TTC549 (cell line): Measurements from ENCODE around the gene DNAAF3.
A peak's percentile ranks its signal among the peaks of the same experiment; 100 is the strongest.
"Not testable (repeated sequence)": the region's sequence is repeated elsewhere in the genome, so short reads cannot be mapped to it uniquely, and the experiment has no call there.

Experiments
- FAIRE-seq: peaks from 2 replicates; lab custom pipeline; 2012; peaks lifted over from hg19 to GRCh38; lab: Jason Lieb, UNC

Gene DNAAF3

GRCh38 chr19:55166530-55167268 is at the start of gene DNAAF3:
Gene DNAAF3, minus strand, starts transcription at chr19:55166613. Its CDS starts 200 bp downstream, at chr19:55166413.
- FAIRE-seq: peak; percentile 96

DNA sequence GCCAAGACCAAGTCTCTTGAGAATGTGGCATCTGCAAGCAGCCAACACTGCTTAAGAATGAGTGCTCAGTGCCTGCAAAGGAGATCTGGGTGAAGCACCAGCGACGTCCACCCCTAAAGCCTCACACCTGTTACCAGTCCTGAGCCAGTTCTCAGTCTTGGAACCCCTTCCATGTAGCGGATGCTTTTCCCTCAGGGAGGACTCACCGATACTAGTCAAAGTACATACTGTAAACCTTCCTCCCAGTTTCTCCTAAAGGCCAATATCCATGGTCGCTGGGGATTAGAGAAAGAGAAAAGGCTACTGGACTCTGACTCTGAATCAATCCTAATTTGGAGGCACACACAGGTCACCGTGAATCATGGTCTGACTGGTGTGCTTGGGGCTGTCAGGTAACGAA is 47.1 kb upstream of the DNAAF3 start:
- FAIRE-seq: no peak

DNA sequence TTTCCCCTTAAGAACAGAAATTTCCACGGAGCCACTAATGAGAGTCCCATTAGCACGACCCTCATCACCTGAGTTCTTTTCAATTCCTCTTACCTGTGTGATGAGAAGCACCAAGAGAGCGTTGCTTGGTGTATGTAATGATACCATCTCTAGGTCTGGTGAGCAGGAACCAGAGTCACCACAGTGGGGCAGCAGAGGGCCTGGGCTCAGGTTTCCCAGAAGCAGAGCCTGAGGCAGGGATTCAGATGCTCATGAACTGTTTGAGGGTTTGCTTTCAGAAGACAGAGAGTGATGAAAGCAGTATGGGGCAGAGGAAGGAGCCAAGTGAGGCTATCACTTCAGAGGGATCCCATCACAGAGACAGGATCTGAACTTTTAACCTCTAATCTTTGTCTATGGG is 46.0 kb upstream of the DNAAF3 start:
- FAIRE-seq: no peak

GRCh38 chr19:55209693-55210472 is 43.5 kb upstream of the DNAAF3 start:
- no peak for FAIRE-seq

GRCh38 chr19:55208880-55209692 is 42.7 kb upstream of the DNAAF3 start, which contains the start of gene PTPRH:
Gene PTPRH, minus strand, starts transcription at chr19:55209501. Its CDS starts 68 bp downstream, at chr19:55209433.
- no peak for FAIRE-seq

- FAIRE-seq: no peak
Measured at GRCh38 chr19:55206664-55207500, 40.5 kb upstream of the DNAAF3 start.

GRCh38 chr19:55202199-55202598 is 35.8 kb upstream of the DNAAF3 start:
- FAIRE-seq: not testable (repeated sequence)

DNA sequence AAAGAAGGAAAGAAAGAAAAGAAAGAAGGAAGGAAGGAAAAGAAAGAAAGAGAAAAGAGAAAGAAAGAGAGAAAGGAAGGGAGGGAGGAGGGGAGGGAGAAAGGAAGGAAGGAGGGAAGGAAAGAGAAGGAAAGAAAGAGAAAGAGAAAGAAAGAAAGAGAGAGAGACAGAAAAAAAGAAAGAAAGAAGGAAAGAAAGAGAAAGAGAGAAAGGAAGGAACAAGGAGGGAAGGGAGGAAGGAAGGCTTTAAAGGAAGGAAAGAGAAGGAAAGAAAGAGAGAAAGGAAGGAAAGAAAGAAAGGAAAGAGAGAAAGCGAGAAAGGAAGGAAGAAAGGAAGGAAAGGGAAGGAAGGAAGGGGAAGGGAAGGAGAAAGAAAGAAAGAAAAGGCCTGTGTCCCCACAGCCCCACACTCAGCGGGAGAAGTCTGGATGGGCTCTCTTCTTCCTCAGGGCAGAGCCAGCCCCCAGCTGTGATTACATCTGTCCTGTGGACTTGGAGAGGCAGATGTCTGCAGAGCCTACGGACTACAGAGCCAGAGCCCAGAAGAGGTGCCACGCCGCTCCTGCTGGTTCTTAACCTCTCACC is 33.3 kb upstream of the DNAAF3 start:
- no peak for FAIRE-seq

GRCh38 chr19:55198651-55199050 is 32.2 kb upstream of the DNAAF3 start:
- FAIRE-seq: no peak

GRCh38 chr19:55197528-55197927 is 31.1 kb upstream of the DNAAF3 start:
- no peak for FAIRE-seq

DNA sequence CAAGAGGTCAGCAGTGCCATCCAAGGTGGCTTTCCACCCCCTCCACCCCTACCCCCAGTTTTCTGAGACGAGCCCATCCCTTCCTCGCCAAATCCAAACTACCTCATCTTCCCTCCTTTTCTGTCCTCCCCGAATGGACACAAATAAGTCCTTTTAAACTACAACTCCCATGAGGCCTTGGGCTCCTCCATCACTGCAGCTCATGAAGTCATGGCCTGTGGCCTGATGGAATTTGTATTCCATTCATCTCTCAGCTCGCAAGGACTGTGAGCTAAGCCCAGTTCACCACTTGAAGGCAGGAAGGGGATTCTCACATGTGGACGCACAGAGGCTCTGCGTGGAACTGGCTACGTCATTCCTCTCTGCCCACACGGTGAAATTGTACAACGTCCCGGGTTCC is 30.4 kb upstream of the DNAAF3 start:
- no peak for FAIRE-seq

DNA sequence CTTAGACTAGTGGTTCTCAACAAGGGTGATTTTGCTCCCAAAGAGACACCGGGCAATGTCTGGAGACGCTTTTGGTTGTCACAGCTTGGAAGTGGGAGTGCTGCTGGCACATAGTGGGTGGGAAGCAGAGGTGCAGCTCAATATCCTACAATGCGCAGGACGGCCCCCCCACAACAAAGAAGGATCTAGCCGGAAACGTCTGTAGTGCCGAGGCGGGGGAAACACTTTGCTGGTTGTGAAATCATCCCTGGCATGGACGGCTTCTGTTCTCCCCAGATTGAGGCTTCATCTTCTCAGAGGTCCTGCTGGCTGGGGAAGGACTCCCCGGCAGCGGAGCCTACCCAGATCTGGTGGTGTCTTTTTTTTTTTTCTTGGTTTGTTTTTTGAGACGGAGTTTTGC is 27.1 kb upstream of the DNAAF3 start:
- no peak for FAIRE-seq

DNA sequence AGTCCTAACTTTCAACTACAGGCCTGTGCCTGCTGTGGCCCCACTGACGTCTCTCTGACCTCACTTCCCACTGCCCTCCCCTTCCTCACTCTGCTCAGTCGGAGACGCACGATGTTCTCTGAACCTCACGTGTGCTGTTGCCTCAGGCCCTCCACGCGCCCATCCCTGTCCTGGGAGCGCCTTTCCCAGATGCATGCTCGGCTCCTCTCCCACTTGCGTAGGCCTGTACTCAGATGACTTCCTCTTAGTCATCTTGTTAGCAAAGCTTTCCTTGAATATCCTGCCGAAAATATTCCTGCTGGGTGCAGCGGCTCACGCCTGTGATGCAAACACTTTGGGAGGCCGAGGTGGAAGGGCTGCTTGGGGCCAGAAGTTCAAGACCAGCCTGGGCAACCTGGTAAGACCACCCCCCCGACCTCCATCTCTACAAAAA is 23.0 kb upstream of the DNAAF3 start:
- FAIRE-seq: no peak

DNA sequence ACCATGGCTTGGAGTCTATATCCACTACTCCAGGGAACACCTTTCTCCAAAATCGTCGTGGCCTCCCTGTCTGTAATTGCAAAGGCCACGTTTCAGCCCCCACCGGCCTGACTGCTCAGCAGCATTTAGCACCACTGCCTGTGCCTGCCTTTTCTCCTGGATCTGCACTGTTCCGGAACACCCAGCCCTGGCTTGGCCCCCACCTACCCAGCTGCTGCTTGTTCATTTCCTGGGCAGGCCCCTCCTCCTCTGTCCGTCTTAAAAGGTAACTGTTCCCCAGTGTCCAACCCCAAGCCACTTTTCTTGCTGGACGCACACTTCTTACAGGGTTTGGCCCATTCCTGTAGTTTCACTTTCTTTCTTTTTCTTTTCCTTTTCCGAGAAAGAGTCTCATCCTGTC is 22.2 kb upstream of the DNAAF3 start:
- no peak for FAIRE-seq

DNA sequence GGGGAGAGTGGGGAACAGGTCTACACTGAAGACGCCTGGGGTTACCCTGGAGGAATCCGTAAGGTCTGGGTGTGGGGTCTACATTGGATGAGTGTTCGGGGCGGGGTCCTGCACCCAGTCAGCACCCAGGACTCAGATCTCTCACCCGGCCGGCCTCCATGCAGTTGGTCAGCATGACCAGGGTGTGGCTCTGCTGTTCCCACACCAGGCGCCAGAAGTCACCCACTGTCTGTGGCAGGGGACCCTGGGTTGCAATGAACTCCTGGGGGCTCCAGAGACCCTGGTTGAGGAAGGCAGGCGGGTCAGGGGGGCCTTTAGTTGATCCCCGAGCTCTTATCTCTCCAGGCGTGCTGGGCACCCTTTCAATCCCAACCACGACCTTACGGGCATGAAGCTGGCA is 19.7 kb upstream of the DNAAF3 start:
- FAIRE-seq: no peak

GRCh38 chr19:55181740-55182139 is 15.3 kb upstream of the DNAAF3 start:
- FAIRE-seq: no peak

DNA sequence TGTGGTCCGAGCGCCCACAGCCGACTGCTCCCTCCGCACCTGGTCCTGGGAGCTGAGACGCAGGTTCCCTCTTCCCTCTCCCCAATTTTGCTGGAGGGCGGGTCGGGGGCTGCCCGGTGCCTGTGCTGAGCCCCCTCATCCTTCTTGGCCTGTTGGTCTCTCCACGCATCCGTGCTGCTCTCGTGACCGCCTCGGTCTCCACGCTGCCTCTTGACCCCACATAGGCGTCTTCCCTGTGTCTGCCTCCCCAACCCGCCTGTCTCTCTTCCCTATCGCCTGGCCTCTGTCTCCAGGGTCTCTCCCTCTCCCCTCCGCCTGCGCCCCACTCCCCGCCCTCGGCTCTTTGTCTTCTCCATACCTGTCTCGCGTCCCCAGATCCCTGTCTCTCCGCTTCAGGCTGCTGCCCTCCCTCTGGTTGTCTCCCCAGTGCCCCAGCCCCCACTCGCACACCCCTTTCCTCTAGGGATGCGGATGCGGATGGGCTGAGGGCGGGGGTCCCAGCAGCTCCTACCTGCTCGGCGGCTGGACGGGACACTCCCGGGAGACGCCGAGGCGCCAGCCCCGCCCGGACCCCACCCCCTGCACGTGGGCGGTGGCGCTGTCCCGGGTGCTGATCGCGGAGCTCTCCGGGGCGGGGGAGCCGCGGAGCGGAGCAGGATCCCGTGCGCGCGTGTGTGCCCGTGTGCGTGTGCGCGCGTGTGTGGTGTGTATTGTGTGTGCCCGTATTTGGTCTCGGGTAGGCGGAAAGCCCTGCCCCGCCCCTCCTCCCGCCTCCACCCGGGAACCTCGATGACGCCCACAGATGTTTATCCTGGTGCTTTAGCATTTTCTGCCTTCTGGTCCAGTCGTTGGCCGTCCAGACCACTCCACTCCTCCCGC is 13.4 kb upstream of the DNAAF3 start, which contains the start of gene SYT5:
SYT5 (minus strand) TSS at position 684 of the 879 bp plus-strand sequence. CDS start 1,248 bp downstream, outside the sequence.
- no peak for FAIRE-seq

DNA sequence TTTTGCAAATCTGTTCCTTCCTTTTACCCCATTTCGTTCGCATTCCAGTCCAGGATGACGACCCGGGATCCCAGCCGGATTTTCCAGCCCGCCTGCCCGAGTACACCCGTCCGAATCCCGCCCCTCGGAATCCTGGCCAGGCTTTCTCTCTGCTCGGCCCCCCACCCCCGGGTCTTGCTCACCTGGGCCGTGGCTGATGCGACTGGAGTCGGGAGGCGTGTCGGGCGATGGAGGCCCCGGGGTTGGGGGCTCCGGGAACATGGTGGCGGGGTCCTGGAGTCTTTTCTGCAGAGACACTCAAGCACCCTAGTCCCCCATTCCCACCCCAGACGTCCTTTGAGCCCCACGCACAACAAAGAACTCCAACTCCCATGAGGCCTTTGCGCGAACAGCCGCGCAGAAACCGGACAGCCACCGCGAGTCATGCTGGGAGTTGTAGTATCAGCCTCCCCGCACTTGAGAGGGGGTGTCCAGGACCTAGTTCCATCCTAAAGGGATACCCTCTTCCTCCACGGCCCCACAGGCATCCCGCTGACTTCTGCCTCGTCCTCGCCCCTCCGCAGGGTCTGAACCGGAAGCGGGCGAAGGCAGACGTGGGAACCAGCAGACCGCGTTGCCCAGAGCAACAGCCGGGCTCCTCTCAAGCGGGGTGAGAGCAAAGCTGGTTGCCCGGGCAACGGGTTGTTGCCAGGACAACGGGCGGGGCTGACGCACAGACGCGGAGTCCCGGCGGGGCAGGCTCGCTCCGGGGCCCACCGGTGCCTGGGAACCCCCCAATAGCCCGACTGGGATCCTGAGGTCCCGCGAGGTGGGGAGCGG is 12.6 kb upstream of the DNAAF3 start:
- no peak for FAIRE-seq

DNA sequence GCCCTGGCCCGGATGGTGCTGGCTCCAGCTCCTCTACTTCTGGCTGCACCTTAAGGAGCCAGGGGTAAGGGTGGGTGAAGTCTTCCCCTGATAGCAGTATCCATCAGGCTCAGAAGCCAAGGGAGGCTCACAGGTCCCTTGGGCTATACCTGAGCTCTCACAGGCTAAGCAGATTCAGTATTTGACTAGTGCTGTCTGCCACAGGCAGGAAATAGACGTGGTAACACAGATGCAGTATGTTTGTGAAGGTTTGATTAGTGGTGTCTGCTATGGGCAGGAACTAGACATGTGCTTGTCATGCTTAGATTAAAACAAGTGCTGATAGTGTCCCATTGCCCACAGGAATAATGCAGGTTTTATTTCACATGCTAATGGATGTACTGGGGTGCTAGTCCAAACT is 9.7 kb upstream of the DNAAF3 start:
- FAIRE-seq: no peak
